ENCODE measurements around the gene LSM2. TPM values are rescaled to one million over a fixed set of nuclear protein-coding genes. Genes with fewer than 3 reads are reported as not detected.

Gene LSM2
- 22.2 and 26.3 TPM in 2 replicates for total RNA-seq

DNA sequence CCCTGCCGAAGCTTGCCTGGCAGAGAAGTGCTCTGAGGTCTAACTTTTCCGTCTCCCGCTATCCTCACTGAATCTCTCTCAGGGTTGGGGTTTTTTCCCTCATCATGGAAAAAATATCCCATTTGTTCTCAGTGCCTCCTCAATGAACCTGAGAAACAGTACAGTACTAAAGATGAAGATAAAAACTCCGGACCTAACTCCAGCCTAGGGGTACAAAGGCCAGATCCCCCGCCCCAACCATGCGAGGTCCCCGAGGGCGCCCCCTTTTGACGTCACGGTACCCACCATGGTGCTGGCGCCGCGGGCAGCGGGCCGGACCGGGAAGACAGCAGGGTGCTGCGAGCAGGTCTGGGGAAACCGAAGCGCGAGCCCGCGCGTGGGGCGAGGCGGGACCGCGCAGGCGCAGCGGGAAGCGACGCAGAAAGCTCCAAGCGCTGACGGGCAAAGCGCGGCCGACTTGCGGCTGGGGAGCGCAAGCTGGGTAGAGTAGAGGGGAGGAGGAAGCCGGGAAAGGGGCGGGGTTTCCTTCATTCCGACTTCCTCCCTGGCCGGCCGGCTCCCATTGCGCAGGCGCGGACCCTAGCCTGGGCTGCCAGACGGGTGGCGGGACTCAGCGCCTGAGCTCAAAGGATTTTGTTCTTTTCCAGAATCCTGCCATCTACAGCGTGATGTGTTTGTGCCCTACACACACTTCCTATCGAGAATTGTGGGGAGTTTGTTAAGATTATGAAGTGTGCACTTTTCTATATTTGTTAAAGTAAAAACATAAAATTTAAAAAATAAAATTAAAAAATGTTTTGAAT lies at the start of gene LSM2:
LSM2 (minus strand) TSS at position 497 of the 803 bp plus-strand sequence; CDS start at position 288, 209 bp downstream.

DNA sequence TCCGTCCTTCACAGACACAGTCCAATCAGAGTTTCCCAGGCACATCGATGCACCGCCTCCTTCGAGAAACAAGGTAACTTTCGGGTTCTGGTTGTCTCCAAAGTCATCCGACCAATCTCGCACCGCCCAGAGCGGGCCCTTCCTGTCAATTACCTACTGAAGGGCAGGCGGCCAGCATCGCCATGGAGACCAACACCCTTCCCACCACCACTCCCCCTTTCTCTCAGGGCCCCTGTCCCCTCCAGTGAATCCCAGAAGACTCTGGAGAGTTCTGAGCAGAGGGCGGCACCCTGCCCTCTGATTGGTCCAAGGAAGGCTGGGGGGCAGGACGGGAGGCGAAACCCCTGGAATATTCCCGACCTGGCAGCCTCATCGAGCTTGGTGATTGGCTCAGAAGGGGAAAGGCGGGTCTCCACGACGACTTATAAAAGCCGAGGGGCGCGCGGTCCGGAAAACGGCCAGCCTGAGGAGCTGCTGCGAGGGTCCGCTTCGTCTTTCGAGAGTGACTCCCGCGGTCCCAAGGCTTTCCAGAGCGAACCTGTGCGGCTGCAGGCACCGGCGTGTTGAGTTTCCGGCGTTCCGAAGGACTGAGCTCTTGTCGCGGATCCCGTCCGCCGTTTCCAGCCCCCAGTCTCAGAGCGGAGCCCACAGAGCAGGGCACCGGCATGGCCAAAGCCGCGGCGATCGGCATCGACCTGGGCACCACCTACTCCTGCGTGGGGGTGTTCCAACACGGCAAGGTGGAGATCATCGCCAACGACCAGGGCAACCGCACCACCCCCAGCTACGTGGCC lies 20.7 kb upstream of the LSM2 start, which contains the start of gene HSPA1B:
HSPA1B (plus strand) TSS at position 453 of the 794 bp plus-strand sequence; CDS start at position 666, 213 bp downstream.

DNA sequence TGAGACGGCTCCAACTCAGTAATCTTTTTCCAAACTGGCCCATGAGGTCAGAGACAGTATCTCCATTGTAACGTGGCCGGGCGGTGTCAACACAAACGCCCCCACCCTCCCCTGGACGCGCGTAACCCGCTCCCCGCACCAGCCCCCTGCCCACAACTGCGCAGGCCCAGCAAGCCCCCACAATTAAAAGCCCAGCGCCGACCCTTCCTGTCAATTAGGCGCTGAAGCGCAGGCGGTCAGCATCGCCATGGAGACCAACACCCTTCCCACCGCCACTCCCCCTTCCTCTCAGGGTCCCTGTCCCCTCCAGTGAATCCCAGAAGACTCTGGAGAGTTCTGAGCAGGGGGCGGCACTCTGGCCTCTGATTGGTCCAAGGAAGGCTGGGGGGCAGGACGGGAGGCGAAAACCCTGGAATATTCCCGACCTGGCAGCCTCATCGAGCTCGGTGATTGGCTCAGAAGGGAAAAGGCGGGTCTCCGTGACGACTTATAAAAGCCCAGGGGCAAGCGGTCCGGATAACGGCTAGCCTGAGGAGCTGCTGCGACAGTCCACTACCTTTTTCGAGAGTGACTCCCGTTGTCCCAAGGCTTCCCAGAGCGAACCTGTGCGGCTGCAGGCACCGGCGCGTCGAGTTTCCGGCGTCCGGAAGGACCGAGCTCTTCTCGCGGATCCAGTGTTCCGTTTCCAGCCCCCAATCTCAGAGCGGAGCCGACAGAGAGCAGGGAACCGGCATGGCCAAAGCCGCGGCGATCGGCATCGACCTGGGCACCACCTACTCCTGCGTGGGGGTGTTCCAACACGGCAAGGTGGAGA lies 8.5 kb upstream of the LSM2 start, which contains the start of the genes HSPA1A and HSPA1L:
HSPA1A (plus strand) TSS at position 519 of the 814 bp plus-strand sequence; CDS start at position 733, 214 bp downstream.
HSPA1L (minus strand) TSS at position 259 of the 814 bp plus-strand sequence. CDS start 3,311 bp downstream, outside the sequence.

DNA sequence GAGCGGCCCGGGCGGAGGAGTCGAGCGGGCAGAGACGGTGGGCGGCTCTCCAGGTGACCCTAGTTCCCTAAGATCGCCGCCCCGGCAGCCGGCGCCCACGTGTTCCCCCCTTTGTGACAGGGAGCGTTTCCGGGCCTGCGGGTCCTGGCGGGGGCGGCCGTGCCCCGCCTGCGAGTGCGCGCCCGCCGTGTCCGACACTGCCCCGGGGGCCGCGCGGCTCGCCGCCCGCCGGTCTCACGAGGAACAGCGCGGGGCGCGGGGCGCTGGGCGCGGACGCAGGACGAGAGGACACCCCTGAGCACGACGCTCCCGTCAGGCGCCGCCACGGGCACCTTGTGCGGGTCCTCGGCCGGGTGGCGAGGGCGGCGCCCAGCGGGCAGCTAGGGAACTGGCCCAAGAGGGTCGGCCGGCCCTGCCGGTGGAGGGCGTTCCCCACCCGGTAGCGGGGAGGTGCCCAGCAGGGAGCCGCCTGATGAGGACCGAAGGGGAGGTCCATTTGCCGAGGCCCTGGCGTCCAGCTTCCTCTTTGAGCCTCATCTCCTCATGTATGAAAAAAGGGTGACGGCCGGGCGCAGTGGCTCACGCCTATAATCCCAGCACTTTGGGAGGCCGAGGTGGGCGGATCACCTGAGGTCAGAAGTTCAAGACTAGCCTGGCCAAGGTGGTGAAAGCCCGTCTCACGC lies 11.0 kb downstream of the LSM2 start, which contains the start of gene VARS1:
VARS1 (minus strand) TSS at position 137 of the 683 bp plus-strand sequence. CDS start 535 bp downstream, outside the sequence.

DNA sequence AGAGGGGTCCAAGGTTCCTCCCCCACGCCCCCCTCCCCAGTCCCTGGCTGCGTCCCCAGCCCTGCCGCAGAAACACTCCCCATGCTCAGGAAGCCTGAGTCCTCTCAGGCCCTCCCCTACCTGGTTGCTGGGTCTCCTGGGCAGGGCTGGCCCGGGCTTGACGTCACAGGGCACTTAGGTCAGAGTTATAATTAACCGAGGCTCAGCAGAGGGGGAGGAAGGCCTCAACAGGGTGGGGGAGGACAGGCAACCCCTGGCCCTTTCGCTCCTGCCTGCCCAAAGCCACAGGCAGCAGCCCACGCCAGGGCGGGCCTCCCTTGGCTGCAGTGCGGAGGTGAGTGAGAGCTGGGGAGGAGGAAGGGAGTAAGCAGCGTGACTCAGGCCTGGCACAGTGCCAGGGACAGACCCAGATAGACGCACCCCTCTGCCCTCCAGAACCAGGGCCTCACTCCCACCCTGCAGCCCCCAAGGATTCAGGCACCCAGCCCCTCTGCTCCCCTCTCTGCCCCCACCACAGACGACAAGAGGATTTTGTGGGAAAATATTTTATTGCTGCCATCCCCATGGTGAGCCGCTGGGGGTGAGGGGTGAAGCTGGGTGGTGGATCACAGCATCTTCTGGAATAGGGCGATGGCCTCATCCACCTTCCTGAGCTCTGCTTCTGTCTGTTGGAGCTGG lies 29.6 kb downstream of the LSM2 start, which contains the start of gene VWA7:
VWA7 (minus strand) TSS at position 340 of the 678 bp plus-strand sequence. CDS start 549 bp downstream, outside the sequence.

DNA sequence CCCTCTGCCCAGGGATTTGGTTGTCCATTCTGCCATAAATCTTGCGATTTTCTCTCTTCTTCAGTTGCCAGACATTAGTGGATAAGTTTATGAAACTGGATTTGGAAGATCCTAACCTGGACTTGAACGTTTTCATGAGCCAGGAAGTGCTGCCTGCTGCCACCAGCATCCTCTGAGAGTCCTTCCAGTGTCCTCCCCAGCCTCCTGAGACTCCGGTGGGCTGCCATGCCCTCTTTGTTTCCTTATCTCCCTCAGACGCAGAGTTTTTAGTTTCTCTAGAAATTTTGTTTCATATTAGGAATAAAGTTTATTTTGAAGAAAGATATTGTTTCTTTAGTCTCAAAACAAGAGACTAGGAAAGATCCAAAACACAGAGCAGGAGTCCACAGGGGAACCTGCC lies 44.4 kb downstream of the LSM2 start, which contains the start of gene SAPCD1:
SAPCD1 (plus strand) TSS at position 301 of the 400 bp plus-strand sequence. CDS start 399 bp downstream, outside the sequence.

Other genes with a start within 250 kb of the LSM2 start
- gene LTA, start 234.7 kb downstream of the LSM2 start, total RNA-seq: not detected in 2 replicates
- not detected in 2 replicates for gene TNF, start 231.4 kb downstream of the LSM2 start, total RNA-seq
- 2.9 and 3.2 TPM in 2 replicates for gene LTB, start 224.5 kb downstream of the LSM2 start, total RNA-seq
- gene LST1, start 220.7 kb downstream of the LSM2 start, total RNA-seq: 0.11 and 0.26 TPM in 2 replicates
- gene NCR3, start 214.0 kb downstream of the LSM2 start, total RNA-seq: not detected in 2 replicates
- 0.17 TPM in 1 of 2 replicates, not detected in the other for gene AIF1, start 191.7 kb downstream of the LSM2 start, total RNA-seq
- gene PRRC2A, start 186.3 kb downstream of the LSM2 start, total RNA-seq: 21.8 and 25.5 TPM in 2 replicates
- 105 and 110 TPM in 2 replicates for gene BAG6, start 154.3 kb downstream of the LSM2 start, total RNA-seq
- 0.52 and 0.54 TPM in 2 replicates for gene APOM, start 151.1 kb downstream of the LSM2 start, total RNA-seq
- gene C6orf47, start 146.2 kb downstream of the LSM2 start, total RNA-seq: 22.6 and 24.2 TPM in 2 replicates
- gene GPANK1, start 142.0 kb downstream of the LSM2 start, total RNA-seq: 14.0 and 14.5 TPM in 2 replicates
- 71.8 and 77.7 TPM in 2 replicates for gene CSNK2B, start 140.9 kb downstream of the LSM2 start, total RNA-seq
- gene LY6G5B, start 137.0 kb downstream of the LSM2 start, total RNA-seq: 1.4 and 1.9 TPM in 2 replicates
- gene LY6G5C, start 125.9 kb downstream of the LSM2 start, total RNA-seq: 1.4 and 1.5 TPM in 2 replicates
- gene ABHD16A, start 103.6 kb downstream of the LSM2 start, total RNA-seq: 52.7 and 62.4 TPM in 2 replicates
- gene LY6G6F, start 100.1 kb downstream of the LSM2 start, total RNA-seq: not detected in 2 replicates
- not detected in 2 replicates for gene LY6G6D, start 91.6 kb downstream of the LSM2 start, total RNA-seq
- gene LY6G6C, start 85.2 kb downstream of the LSM2 start, total RNA-seq: not detected in 2 replicates
- gene MPIG6B, start 83.6 kb downstream of the LSM2 start, total RNA-seq: not detected in 2 replicates
- 122 and 139 TPM in 2 replicates for gene DDAH2, start 77.7 kb downstream of the LSM2 start, total RNA-seq
- gene CLIC1, start 70.4 kb downstream of the LSM2 start, total RNA-seq: 545 and 566 TPM in 2 replicates
- 2.3 and 3.0 TPM in 2 replicates for gene MSH5, start 67.0 kb downstream of the LSM2 start, total RNA-seq
- 2.2 and 8.0 TPM in 2 replicates for gene SAPCD1, start 44.3 kb downstream of the LSM2 start, total RNA-seq
- 0.09 and 0.22 TPM in 2 replicates for gene VWA7, start 29.6 kb downstream of the LSM2 start, total RNA-seq
- gene VARS1, start 11.2 kb downstream of the LSM2 start, total RNA-seq: 31.2 and 36.4 TPM in 2 replicates
- gene HSPA1L, start 8.3 kb upstream of the LSM2 start, total RNA-seq: 1.2 and 1.5 TPM in 2 replicates
- 78.6 and 81.2 TPM in 2 replicates for gene HSPA1A, start 8.6 kb upstream of the LSM2 start, total RNA-seq
- gene HSPA1B, start 20.8 kb upstream of the LSM2 start, total RNA-seq: 16.9 and 34.6 TPM in 2 replicates
- 43.3 and 54.0 TPM in 2 replicates for gene NEU1, start 55.9 kb upstream of the LSM2 start, total RNA-seq
- gene SLC44A4, start 72.0 kb upstream of the LSM2 start, total RNA-seq: not detected in 2 replicates
- 24.9 and 29.6 TPM in 2 replicates for gene EHMT2, start 90.7 kb upstream of the LSM2 start, total RNA-seq
- 2.4 and 2.8 TPM in 2 replicates for gene ZBTB12, start 95.1 kb upstream of the LSM2 start, total RNA-seq
- 0.17 and 0.22 TPM in 2 replicates for gene C2, start 120.8 kb upstream of the LSM2 start, total RNA-seq
- 0.09 and 0.22 TPM in 2 replicates for gene CFB, start 139.1 kb upstream of the LSM2 start, total RNA-seq
- 68.1 and 76.8 TPM in 2 replicates for gene NELFE, start 152.0 kb upstream of the LSM2 start, total RNA-seq
- gene SKIC2, start 152.2 kb upstream of the LSM2 start, total RNA-seq: 23.6 and 24.9 TPM in 2 replicates
- 7.3 and 8.3 TPM in 2 replicates for gene DXO, start 165.2 kb upstream of the LSM2 start, total RNA-seq
- 1.0 and 1.3 TPM in 2 replicates for gene C4A, start 175.1 kb upstream of the LSM2 start, total RNA-seq
- 1.1 and 1.3 TPM in 2 replicates for gene C4B, start 207.8 kb upstream of the LSM2 start, total RNA-seq
- under 0.01 TPM in 2 replicates for gene CYP21A2, start 231.4 kb upstream of the LSM2 start, total RNA-seq

All from dermis lymphatic vessel endothelial cell (primary cell).